Gastrocnemius medialis (tissue), 4 donors: ENCODE results near the gene FOXP2. TPM values are rescaled to one million over a fixed set of nuclear protein-coding genes. Genes with fewer than 3 reads are reported as not detected.

Source experiments
- ATAC-seq, 2 donors: fragments of 150-250 bp; one replicate each; pipeline ENCODE4 v1.9.1; 2016
- DNase-seq, 2 donors: peaks; one replicate each; pipeline ENCODE4 v3.0.0-alpha.2; 2019
- H3K27ac ChIP-seq, 4 donors: fragments of 200-600 bp; sonication (generic); 1 replicate in 1 of 4; 2 replicates in 3 of 4; pipeline ENCODE4 v1.5.1; 2016 to 2018; ENCODE audit warnings: mild to moderate bottlenecking in 2 of 4, moderate library complexity in 1 of 4
- H3K27me3 ChIP-seq, 3 donors: fragments of 200-600 bp; sonication (generic) in 2 of 3; 1 replicate in 1 of 3; 2 replicates in 2 of 3; pipeline versions ENCODE4 v1.5.1 to v1.6.0; 2016 to 2019; ENCODE audit warnings: mild to moderate bottlenecking in 1 of 3, moderate library complexity in 1 of 3
- H3K36me3 ChIP-seq, 2 donors: fragments of 200-600 bp; sonication (generic) in 1 of 2; one replicate each; pipeline ENCODE4 v1.5.1; 2017 to 2018
- H3K4me1 ChIP-seq, 2 donors: fragments of 200-600 bp; sonication (generic) in 1 of 2; one replicate each; pipeline ENCODE4 v1.5.1; 2016 to 2017; ENCODE audit warnings: mild to moderate bottlenecking in 2 of 2
- H3K4me3 ChIP-seq, 4 donors: fragments of 200-600 bp; sonication (generic) in 3 of 4; 1 replicate in 1 of 4; 2 replicates in 3 of 4; pipeline ENCODE4 v1.5.1; 2016 to 2019; ENCODE audit warnings: mild to moderate bottlenecking in 2 of 4
- H3K9me3 ChIP-seq, 3 donors: fragments of 200-600 bp; sonication (generic) in 2 of 3; 1 replicate in 1 of 3; 2 replicates in 2 of 3; pipeline ENCODE4 v1.5.1; 2016 to 2019
- CTCF ChIP-seq, 5 experiments: fragments of 450-650 bp in 3 of 5; fragments of 200-600 bp in 2 of 5; sonication (generic) in 2 of 5; IDR thresholded peaks in 4 of 5; conservative IDR thresholded peaks in 1 of 5; 1 replicate in 4 of 5; 2 replicates in 1 of 5; pipeline ENCODE4 v1.5.1; 2016 to 2019; ENCODE audit warnings: antibody characterized with exemption in 5 of 5, mild to moderate bottlenecking in 3 of 5, moderate library complexity in 3 of 5
- POLR2A ChIP-seq, 2 donors: fragments of 450-650 bp; IDR thresholded peaks; one replicate each; pipeline ENCODE4 v1.6.1; 2017; ENCODE audit warnings: antibody characterized with exemption in 2 of 2, mild to moderate bottlenecking in 2 of 2, moderate library complexity in 2 of 2
- in situ Hi-C, 4 donors: fragments of 200-750 bp; cut with MboI; loops; one replicate each; pipeline versions ENCODE4 v1.15.0 to v1.8.0; 2017; ENCODE audit warnings: low sequenced_read_pairs in 4 of 4
- intact Hi-C: fragments of 100-400 bp; cut with DNase I; formaldehyde crosslinking; loops from one replicate; pipeline ENCODE4 v1.15.1; 2023; ENCODE audit warnings: low total_unique reads
- total RNA-seq, 4 donors: library from RNA; depleted of rRNA; stranded (reverse); fragments of >200 nt; gene quantifications; one replicate each; pipeline versions ENCODE4 v1.1.0 to v1.2.3, GENCODE V29; 2016

Gene FOXP2
- total RNA-seq, 4 donors from 2014 or later, result 4.9 to 16.9 (median 7.5) TPM

GRCh38 chr7:114649689-114650088 is 235.1 kb downstream of the FOXP2 start:
- in situ Hi-C loops (no loop called here), intact Hi-C loops (no loop called here)
- H3K4me3 ChIP-seq, result no peak overlapping the region
- H3K9me3 ChIP-seq, result no peaks in the 10 kb centered on the region
- H3K27ac ChIP-seq, result no peak overlapping the region
- no peaks in the 10 kb centered on the region for H3K27me3 ChIP-seq
- H3K36me3 ChIP-seq, result peaks cover 0 to 7% of the 10 kb centered on the region in 2 donors
- no peak for TF ChIP-seq CTCF (IDR thresholded peaks at IDR 0.05 in 4 of 5, conservative IDR thresholded peaks at IDR 0.05 in 1 of 5)
- no peak for TF ChIP-seq POLR2A (IDR thresholded peaks at IDR 0.05)
- ATAC-seq (no peak), DNase-seq (no peak)
- H3K4me1 ChIP-seq, result no peaks in the 10 kb centered on the region

GRCh38 chr7:114650491-114650890 is 235.9 kb downstream of the FOXP2 start:
- DNase-seq (no peak), ATAC-seq (no peak)
- no peak overlapping the region for H3K27ac ChIP-seq
- peaks cover 0 to 7% of the 10 kb centered on the region in 2 donors for H3K36me3 ChIP-seq
- no peaks in the 10 kb centered on the region for H3K9me3 ChIP-seq
- no peaks in the 10 kb centered on the region for H3K27me3 ChIP-seq
- H3K4me3 ChIP-seq, result no peak overlapping the region
- TF ChIP-seq CTCF (IDR thresholded peaks at IDR 0.05 in 4 of 5, conservative IDR thresholded peaks at IDR 0.05 in 1 of 5) (no peak), POLR2A (IDR thresholded peaks at IDR 0.05) (no peak)
- intact Hi-C loops (no loop called here), in situ Hi-C loops (no loop called here)
- H3K4me1 ChIP-seq, result no peaks in the 10 kb centered on the region

- no peak for ATAC-seq
Observed at GRCh38 chr7:114652041-114652440, 237.4 kb downstream of the FOXP2 start.

GRCh38 chr7:114653364-114654088 is 238.9 kb downstream of the FOXP2 start:
- DNase-seq, result no peak
- H3K9me3 ChIP-seq, result no peaks in the 10 kb centered on the region
- in situ Hi-C loops (no loop called here), intact Hi-C loops (no loop called here)
- peaks cover 0 to 7% of the 10 kb centered on the region in 2 donors for H3K36me3 ChIP-seq
- H3K4me3 ChIP-seq, result no peak overlapping the region
- no peaks in the 10 kb centered on the region for H3K27me3 ChIP-seq
- peaks cover 0 to 6% of the 10 kb centered on the region in 2 donors for H3K4me1 ChIP-seq
- no peak overlapping the region for H3K27ac ChIP-seq
- ATAC-seq, result no peak
- TF ChIP-seq CTCF (IDR thresholded peaks at IDR 0.05 in 4 of 5, conservative IDR thresholded peaks at IDR 0.05 in 1 of 5) (no peak), POLR2A (IDR thresholded peaks at IDR 0.05) (no peak)

More at GRCh38 chr7:114652041-114652440, 237.4 kb downstream of the FOXP2 start:
- TF ChIP-seq CTCF (IDR thresholded peaks at IDR 0.05 in 4 of 5, conservative IDR thresholded peaks at IDR 0.05 in 1 of 5) (no peak), POLR2A (IDR thresholded peaks at IDR 0.05) (no peak)
- no peak overlapping the region for H3K4me3 ChIP-seq
- peaks cover 0 to 6% of the 10 kb centered on the region in 2 donors for H3K4me1 ChIP-seq
- no peak overlapping the region for H3K27ac ChIP-seq
- no peak for DNase-seq
- no peaks in the 10 kb centered on the region for H3K9me3 ChIP-seq
- in situ Hi-C loops, result no loop called here
- intact Hi-C loops, result no loop called here
- no peaks in the 10 kb centered on the region for H3K27me3 ChIP-seq
- H3K36me3 ChIP-seq, result peaks cover 0 to 7% of the 10 kb centered on the region in 2 donors
